ENCODE results near the gene PRODH. TPM values are rescaled to one million over a fixed set of nuclear protein-coding genes. Genes with fewer than 3 reads are reported as not detected.
"Not testable (repeated sequence)": the region's sequence is repeated elsewhere in the genome, so short reads cannot be mapped to it uniquely, and the experiment has no call there.

The PRODH gene
- total RNA-seq, 4 donors from 2014 or later: 1.7 to 41.5 (median 14.2) TPM

- no peak for TF ChIP-seq CTCF (IDR thresholded peaks at IDR 0.05)
- ATAC-seq (ENCODE audit: low FRiP score): no peak
- DNase-seq (ENCODE audit: low spot score): no peak
Measured at GRCh38 chr22:18955696-18956095, 19.6 kb upstream of the PRODH start.

GRCh38 chr22:18954990-18955571 is 19.0 kb upstream of the PRODH start:
- ATAC-seq (ENCODE audit: low FRiP score) (no peak), DNase-seq (ENCODE audit: low spot score) (no peak)
- TF ChIP-seq CTCF (IDR thresholded peaks at IDR 0.05): no peak

- DNase-seq (ENCODE audit: low spot score) (peak; percentile 68), ATAC-seq (ENCODE audit: low FRiP score) (peak; percentile 88)
Measured at GRCh38 chr22:18954303-18954989, 18.4 kb upstream of the PRODH start.

GRCh38 chr22:18953128-18953527 is 17.0 kb upstream of the PRODH start:
- DNase-seq (ENCODE audit: low spot score): peak; percentile 13
- not testable (repeated sequence) for ATAC-seq (ENCODE audit: low FRiP score)

- ATAC-seq (ENCODE audit: low FRiP score) (no peak), DNase-seq (ENCODE audit: low spot score) (no peak)
- TF ChIP-seq CTCF (IDR thresholded peaks at IDR 0.05): no peak
Measured at GRCh38 chr22:18952022-18952421, 15.9 kb upstream of the PRODH start.

GRCh38 chr22:18950141-18950540 is 14.0 kb upstream of the PRODH start:
- no peak for DNase-seq (ENCODE audit: low spot score)
- no peak for ATAC-seq (ENCODE audit: low FRiP score)
- no peak for TF ChIP-seq CTCF (IDR thresholded peaks at IDR 0.05)

- no peak for ATAC-seq (ENCODE audit: low FRiP score)
- no peak for TF ChIP-seq CTCF (IDR thresholded peaks at IDR 0.05)
- no peak for DNase-seq (ENCODE audit: low spot score)
Measured at GRCh38 chr22:18947905-18948304, 11.8 kb upstream of the PRODH start.

- not testable (repeated sequence) for ATAC-seq (ENCODE audit: low FRiP score); DNase-seq (ENCODE audit: low spot score)
Measured at GRCh38 chr22:18947105-18947504, 11.0 kb upstream of the PRODH start.

GRCh38 chr22:18938691-18939090 is 2.6 kb upstream of the PRODH start:
- ATAC-seq (ENCODE audit: low FRiP score); DNase-seq (ENCODE audit: low spot score): not testable (repeated sequence)

GRCh38 chr22:18934688-18935087 is 1.4 kb downstream of the PRODH start:
- not testable (repeated sequence) for ATAC-seq (ENCODE audit: low FRiP score); DNase-seq (ENCODE audit: low spot score)

Data from omental fat pad (tissue), 4 donors.